Measurements from ENCODE around the gene NTRK2. TPM values are rescaled to one million over a fixed set of nuclear protein-coding genes. Genes with fewer than 3 reads are reported as not detected.

NTRK2 gene
- total RNA-seq, 2 experiments from 2014 or later = 0.12 to 2.9 TPM

DNA sequence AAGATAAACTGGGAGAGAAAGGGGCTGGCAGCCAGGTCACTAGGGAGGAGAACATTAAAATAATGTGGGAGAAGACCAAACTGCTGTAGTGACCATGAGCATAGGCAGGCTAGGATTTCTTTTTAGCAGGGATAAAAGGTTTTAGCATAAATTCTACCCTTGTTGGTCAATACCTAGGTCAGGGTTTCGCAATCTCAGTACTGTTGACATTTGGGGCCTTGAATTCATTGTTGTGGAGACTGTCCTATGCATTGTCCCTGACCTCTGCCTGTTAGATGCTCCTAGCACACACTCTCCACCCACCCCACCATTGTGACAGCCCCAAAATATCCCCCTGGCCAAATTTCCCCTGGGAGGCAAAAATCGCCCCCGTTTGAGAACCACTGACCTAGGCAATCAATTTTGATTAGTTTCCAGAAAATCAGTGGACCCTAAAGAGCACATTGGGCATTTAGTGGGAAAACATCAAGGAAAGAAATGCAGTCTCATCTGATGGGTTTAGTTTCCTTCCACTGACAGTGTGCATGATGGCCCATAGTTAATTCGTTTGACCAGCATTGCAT is 181.4 kb downstream of the NTRK2 start:
- no peaks in the 10 kb centered on the region for H3K4me1 Mint-ChIP-seq
- H3K27ac Mint-ChIP-seq = no peak overlapping the region
- no peaks in the 10 kb centered on the region for H3K36me3 Mint-ChIP-seq
- CTCF ChIA-PET = no interaction called here
- no peak for DNase-seq
- H3K4me3 Mint-ChIP-seq = no peak overlapping the region
- ATAC-seq = no peak
- H3K27me3 Mint-ChIP-seq = no peaks in the 10 kb centered on the region
- no peaks in the 10 kb centered on the region for H3K9me3 Mint-ChIP-seq (ENCODE audit: low read depth)

DNA sequence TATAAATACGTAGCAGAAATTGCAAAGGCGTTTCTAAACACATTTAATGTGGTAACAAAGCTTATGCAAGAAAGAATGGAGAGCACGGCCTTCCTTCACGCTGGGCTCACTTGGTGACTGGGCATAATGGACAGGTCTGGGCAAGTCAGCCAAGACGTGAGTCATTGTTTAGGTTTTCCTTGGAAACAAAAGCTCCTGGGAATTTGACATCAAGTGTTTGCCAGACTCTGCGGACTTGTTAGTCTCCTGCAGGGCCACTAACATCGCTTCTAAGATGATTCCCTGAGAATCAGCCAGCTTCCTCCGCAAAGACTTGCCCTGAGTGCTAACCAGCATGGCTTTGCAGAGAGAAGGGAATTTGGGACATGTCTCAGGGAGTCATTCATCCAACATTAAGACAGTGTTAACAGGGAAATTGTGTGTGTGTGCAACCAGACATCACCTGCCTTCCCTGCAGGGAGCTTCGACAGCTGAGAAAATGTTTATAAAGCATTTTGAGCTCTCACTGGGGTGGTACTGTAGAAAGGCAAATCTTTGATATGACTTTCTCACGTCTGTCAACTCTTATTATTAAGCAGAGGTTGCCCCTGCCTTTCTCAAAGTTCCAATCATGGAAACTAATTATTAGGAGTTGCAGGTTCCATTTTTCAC is 182.5 kb downstream of the NTRK2 start:
- Mint-ChIP-seq H3K4me3 (no peak overlapping the region), H3K27me3 (no peaks in the 10 kb centered on the region), H3K9me3 (ENCODE audit: low read depth) (no peaks in the 10 kb centered on the region), H3K4me1 (no peaks in the 10 kb centered on the region), H3K27ac (no peak overlapping the region), H3K36me3 (no peaks in the 10 kb centered on the region)
- DNase-seq = no peak
- no peak for ATAC-seq
- CTCF ChIA-PET = no interaction called here

DNA sequence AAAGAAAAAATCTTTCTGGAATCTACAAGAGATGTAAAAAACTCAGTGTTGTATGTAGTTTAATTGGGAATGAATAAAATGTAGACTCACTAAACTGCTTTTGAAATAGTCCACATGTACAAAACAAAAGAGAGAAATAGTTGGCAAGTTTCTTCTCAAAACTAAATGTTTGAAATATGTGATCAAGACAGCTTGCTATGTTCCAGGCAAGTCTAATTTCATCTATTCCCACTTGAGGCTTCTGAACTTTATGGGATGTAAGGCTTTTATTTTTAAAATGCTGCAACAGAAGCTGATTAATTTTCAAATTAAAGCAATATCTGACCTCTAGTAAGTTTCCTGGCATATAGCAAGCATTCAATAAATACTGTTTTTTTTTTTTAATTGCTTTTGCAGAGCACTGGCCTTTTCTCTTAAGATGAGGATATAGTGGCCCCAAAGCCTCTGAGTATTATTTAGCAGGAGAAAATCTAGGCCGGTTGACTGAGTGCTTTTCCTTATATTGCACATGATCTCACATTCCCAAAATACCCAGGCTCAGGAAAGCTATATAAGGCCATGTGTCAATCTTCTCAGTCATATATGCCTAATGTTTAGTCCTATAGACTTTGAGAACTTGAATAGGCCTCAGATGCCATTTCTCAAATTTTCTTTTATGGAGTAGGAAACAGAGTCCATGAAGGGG is 183.2 kb downstream of the NTRK2 start:
- Mint-ChIP-seq H3K36me3 (no peaks in the 10 kb centered on the region), H3K9me3 (ENCODE audit: low read depth) (no peaks in the 10 kb centered on the region), H3K27me3 (no peaks in the 10 kb centered on the region), H3K27ac (no peak overlapping the region), H3K4me3 (no peak overlapping the region), H3K4me1 (no peaks in the 10 kb centered on the region)
- ATAC-seq (no peak), DNase-seq (no peak)
- CTCF ChIA-PET = no interaction called here

- DNase-seq (no peak), ATAC-seq (no peak)
- Mint-ChIP-seq H3K4me1 (no peaks in the 10 kb centered on the region), H3K27ac (no peak overlapping the region), H3K4me3 (no peak overlapping the region), H3K9me3 (ENCODE audit: low read depth) (no peaks in the 10 kb centered on the region), H3K36me3 (no peaks in the 10 kb centered on the region), H3K27me3 (peaks cover 8% of the 10 kb centered on the region)
- CTCF ChIA-PET = no interaction called here
Measured at GRCh38 chr9:84856181-84856632, 186.7 kb downstream of the NTRK2 start.

GRCh38 chr9:84857211-84857610 is 187.7 kb downstream of the NTRK2 start:
- DNase-seq = no peak
- CTCF ChIA-PET = no interaction called here
- Mint-ChIP-seq H3K4me3 (no peak overlapping the region), H3K4me1 (no peaks in the 10 kb centered on the region), H3K27ac (no peak overlapping the region), H3K9me3 (ENCODE audit: low read depth) (no peaks in the 10 kb centered on the region), H3K36me3 (no peaks in the 10 kb centered on the region), H3K27me3 (peaks cover 8% of the 10 kb centered on the region)
- ATAC-seq = no peak

GRCh38 chr9:84858364-84858763 is 188.8 kb downstream of the NTRK2 start:
- DNase-seq (no peak), ATAC-seq (no peak)
- Mint-ChIP-seq H3K4me3 (no peak overlapping the region), H3K4me1 (no peaks in the 10 kb centered on the region), H3K36me3 (no peaks in the 10 kb centered on the region), H3K9me3 (ENCODE audit: low read depth) (no peaks in the 10 kb centered on the region), H3K27me3 (peaks cover 8% of the 10 kb centered on the region), H3K27ac (no peak overlapping the region)
- CTCF ChIA-PET = no interaction called here

GRCh38 chr9:84860249-84861115 is 191.0 kb downstream of the NTRK2 start:
- no peak for ATAC-seq

GRCh38 chr9:84861455-84861854 is 191.9 kb downstream of the NTRK2 start:
- Mint-ChIP-seq H3K27ac (no peak overlapping the region), H3K4me1 (no peaks in the 10 kb centered on the region), H3K4me3 (no peak overlapping the region), H3K36me3 (no peaks in the 10 kb centered on the region), H3K27me3 (peaks cover 8% of the 10 kb centered on the region), H3K9me3 (ENCODE audit: low read depth) (no peaks in the 10 kb centered on the region)
- no peak for DNase-seq
- ATAC-seq = no peak
- CTCF ChIA-PET = no interaction called here

More at GRCh38 chr9:84860249-84861115, 191.0 kb downstream of the NTRK2 start:
- Mint-ChIP-seq H3K27me3 (peaks cover 8% of the 10 kb centered on the region), H3K9me3 (ENCODE audit: low read depth) (no peaks in the 10 kb centered on the region), H3K27ac (no peak overlapping the region), H3K36me3 (no peaks in the 10 kb centered on the region), H3K4me3 (no peak overlapping the region), H3K4me1 (no peaks in the 10 kb centered on the region)
- DNase-seq = no peak
- CTCF ChIA-PET = no interaction called here

GRCh38 chr9:84862308-84862707 is 192.8 kb downstream of the NTRK2 start:
- Mint-ChIP-seq H3K9me3 (ENCODE audit: low read depth) (no peaks in the 10 kb centered on the region), H3K4me1 (no peaks in the 10 kb centered on the region), H3K36me3 (no peaks in the 10 kb centered on the region), H3K27me3 (peaks cover 8% of the 10 kb centered on the region), H3K27ac (no peak overlapping the region), H3K4me3 (no peak overlapping the region)
- ATAC-seq (no peak), DNase-seq (no peak)
- CTCF ChIA-PET = no interaction called here

- no peaks in the 10 kb centered on the region for H3K36me3 Mint-ChIP-seq
- CTCF ChIA-PET = no interaction called here
- ATAC-seq (no peak), DNase-seq (no peak)
- H3K27ac Mint-ChIP-seq = no peak overlapping the region
- H3K4me1 Mint-ChIP-seq = no peaks in the 10 kb centered on the region
- H3K9me3 Mint-ChIP-seq (ENCODE audit: low read depth) = no peaks in the 10 kb centered on the region
- no peak overlapping the region for H3K4me3 Mint-ChIP-seq
- peaks cover 8% of the 10 kb centered on the region for H3K27me3 Mint-ChIP-seq
Measured at GRCh38 chr9:84862810-84863287, 193.3 kb downstream of the NTRK2 start.

- no peaks in the 10 kb centered on the region for H3K4me1 Mint-ChIP-seq
- ATAC-seq (no peak), DNase-seq (no peak)
- no peak overlapping the region for H3K27ac Mint-ChIP-seq
- no peaks in the 10 kb centered on the region for H3K36me3 Mint-ChIP-seq
- H3K27me3 Mint-ChIP-seq = peaks cover 5% of the 10 kb centered on the region
- CTCF ChIA-PET = no interaction called here
- H3K9me3 Mint-ChIP-seq (ENCODE audit: low read depth) = no peaks in the 10 kb centered on the region
- H3K4me3 Mint-ChIP-seq = no peak overlapping the region
Measured at GRCh38 chr9:84863372-84863771, 193.8 kb downstream of the NTRK2 start.

DNA sequence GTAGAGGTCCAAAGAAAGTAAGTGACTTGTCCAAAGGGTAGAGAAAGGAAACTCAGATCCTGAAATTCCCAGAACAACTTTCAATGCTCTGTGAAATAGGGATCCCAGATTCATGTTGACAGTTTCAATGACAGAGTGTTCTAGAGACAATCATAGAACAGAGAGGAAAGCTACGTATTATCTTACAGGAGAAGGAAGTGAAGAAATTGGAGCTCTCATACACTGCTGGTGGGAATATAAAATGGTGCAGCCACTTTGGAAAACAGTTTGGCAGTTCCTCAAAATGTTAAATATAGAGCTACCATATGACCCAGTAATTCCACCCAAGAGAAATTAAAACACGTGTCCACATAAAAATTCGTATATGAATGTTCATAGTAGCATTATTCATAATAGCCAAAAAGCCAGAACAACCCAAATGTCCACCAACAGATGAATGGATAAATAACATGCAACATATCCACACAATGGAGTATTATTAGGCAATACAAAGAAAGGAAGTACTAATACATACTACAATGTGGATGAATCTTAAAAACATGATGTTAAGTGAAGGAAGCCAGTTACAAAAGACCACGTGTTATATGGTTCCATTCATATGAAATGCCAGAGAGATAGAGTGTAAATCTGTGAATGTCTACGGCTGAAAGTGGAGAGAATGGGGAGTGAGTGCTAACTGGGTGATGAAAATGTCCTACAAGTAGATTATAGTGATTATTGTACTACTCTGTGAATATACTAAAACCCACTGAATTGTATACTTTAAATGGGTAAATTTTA is 197.1 kb downstream of the NTRK2 start:
- H3K27ac Mint-ChIP-seq = no peak overlapping the region
- DNase-seq (no peak), ATAC-seq (no peak)
- no peaks in the 10 kb centered on the region for H3K36me3 Mint-ChIP-seq
- no peaks in the 10 kb centered on the region for H3K27me3 Mint-ChIP-seq
- CTCF ChIA-PET = no interaction called here
- H3K9me3 Mint-ChIP-seq (ENCODE audit: low read depth) = no peaks in the 10 kb centered on the region
- no peaks in the 10 kb centered on the region for H3K4me1 Mint-ChIP-seq
- H3K4me3 Mint-ChIP-seq = no peak overlapping the region

DNA sequence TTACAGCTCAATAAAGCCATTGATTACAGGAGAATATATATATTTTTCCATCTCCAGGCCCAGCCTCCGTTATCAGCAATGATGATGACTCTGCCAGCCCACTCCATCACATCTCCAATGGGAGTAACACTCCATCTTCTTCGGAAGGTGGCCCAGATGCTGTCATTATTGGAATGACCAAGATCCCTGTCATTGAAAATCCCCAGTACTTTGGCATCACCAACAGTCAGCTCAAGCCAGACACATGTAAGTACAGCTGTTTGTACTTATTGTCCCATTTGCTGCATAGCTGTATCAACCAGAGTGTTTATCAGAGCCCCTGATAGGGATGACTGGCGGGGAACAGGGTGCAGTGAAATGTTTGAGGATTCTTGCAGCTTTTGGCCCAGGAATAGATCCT is 197.7 kb downstream of the NTRK2 start:
- CTCF ChIA-PET = no interaction called here
- Mint-ChIP-seq H3K9me3 (ENCODE audit: low read depth) (no peaks in the 10 kb centered on the region), H3K36me3 (no peaks in the 10 kb centered on the region), H3K4me1 (no peaks in the 10 kb centered on the region), H3K27me3 (no peaks in the 10 kb centered on the region), H3K27ac (no peak overlapping the region), H3K4me3 (no peak overlapping the region)
- ATAC-seq = no peak
- DNase-seq = no peak

Measured in activated CD8-positive, alpha-beta memory T cell treated with anti-CD3 and anti-CD28 coated beads, Interleukin-2, amount 10 ng/mL, durations not matched to agents 7 days and 5 days (primary cell).